Measurements from ENCODE around the gene CDK6.
A peak's percentile ranks its signal among the peaks of the same experiment; 100 is the strongest.
"Not testable (repeated sequence)": the region's sequence is repeated elsewhere in the genome, so short reads cannot be mapped to it uniquely, and the experiment has no call there.

The CDK6 gene

GRCh38 chr7:92622030-92622429 lies 214.3 kb downstream of the CDK6 start:
- DNase-seq (ENCODE audit: low spot score), result no peak

GRCh38 chr7:92621561-92622023 lies 214.8 kb downstream of the CDK6 start:
- DNase-seq (ENCODE audit: low spot score), result no peak

- DNase-seq (ENCODE audit: low spot score), result peak; percentile 45
Measured at GRCh38 chr7:92621026-92621540, 215.3 kb downstream of the CDK6 start.

- no peak for DNase-seq (ENCODE audit: low spot score)
Measured at GRCh38 chr7:92615861-92616260, 220.5 kb downstream of the CDK6 start.

GRCh38 chr7:92614660-92615174 lies 221.7 kb downstream of the CDK6 start:
- DNase-seq (ENCODE audit: low spot score), result no peak

GRCh38 chr7:92613720-92614119 lies 222.7 kb downstream of the CDK6 start:
- no peak for DNase-seq (ENCODE audit: low spot score)

- DNase-seq (ENCODE audit: low spot score), result no peak
Measured at GRCh38 chr7:92613214-92613613, 223.2 kb downstream of the CDK6 start.

GRCh38 chr7:92612501-92612900 lies 223.9 kb downstream of the CDK6 start:
- no peak for DNase-seq (ENCODE audit: low spot score)

GRCh38 chr7:92611735-92612134 lies 224.6 kb downstream of the CDK6 start:
- DNase-seq (ENCODE audit: low spot score), result no peak

GRCh38 chr7:92609921-92610518 lies 226.4 kb downstream of the CDK6 start:
- no peak for DNase-seq (ENCODE audit: low spot score)

- DNase-seq (ENCODE audit: low spot score), result no peak
Measured at GRCh38 chr7:92608380-92609322, 227.7 kb downstream of the CDK6 start.

GRCh38 chr7:92606985-92607384 lies 229.4 kb downstream of the CDK6 start:
- DNase-seq (ENCODE audit: low spot score), result no peak

- not testable (repeated sequence) for DNase-seq (ENCODE audit: low spot score)
Measured at GRCh38 chr7:92604517-92604916, 231.9 kb downstream of the CDK6 start.

GRCh38 chr7:92603089-92603445 lies 233.3 kb downstream of the CDK6 start:
- DNase-seq (ENCODE audit: low spot score), result no peak

GRCh38 chr7:92602352-92603088 lies 233.9 kb downstream of the CDK6 start:
- no peak for DNase-seq (ENCODE audit: low spot score)

- DNase-seq (ENCODE audit: low spot score), result no peak
Measured at GRCh38 chr7:92598310-92598981, 237.9 kb downstream of the CDK6 start.

- no peak for DNase-seq (ENCODE audit: low spot score)
Measured at GRCh38 chr7:92595281-92595680, 241.1 kb downstream of the CDK6 start.

- no peak for DNase-seq (ENCODE audit: low spot score)
Measured at GRCh38 chr7:92594746-92595145, 241.6 kb downstream of the CDK6 start.

GRCh38 chr7:92590711-92591310 lies 245.6 kb downstream of the CDK6 start:
- DNase-seq (ENCODE audit: low spot score), result no peak

- DNase-seq (ENCODE audit: low spot score), result no peak
Measured at GRCh38 chr7:92589056-92589455, 247.3 kb downstream of the CDK6 start.

GRCh38 chr7:92588561-92588960 lies 247.8 kb downstream of the CDK6 start:
- DNase-seq (ENCODE audit: low spot score), result no peak
